IMR-90 (cell line): ENCODE measurements around the gene C5AR1. TPM values are rescaled to one million over a fixed set of nuclear protein-coding genes. Genes with fewer than 3 reads are reported as not detected.

ENCODE experiments used
- ATAC-seq: fragments of 200-7000 bp; cut with Tn5 transposase; 2 replicates; pipeline ENCODE4 v1.9.1; 2020; ENCODE audit warnings: low read depth, mild to moderate bottlenecking, moderate library complexity
- BruUV-seq: library from RNA; stranded (reverse); fragments of 400-500 nt; replicated peaks from 2 replicates; lab custom pipeline; 2021; lab: Mats Ljungman, UMichigan
- CTCF ChIA-PET: fragments of 300-600 bp; formaldehyde crosslinking; extraction: SDS; loops from one replicate; lab custom pipeline; 2021; ENCODE audit warnings: antibody characterized with exemption; lab: Yijun Ruan, JAX
- POLR2A ChIA-PET: fragments of 300-600 bp; sonication (Branson Sonifier 250); formaldehyde crosslinking; loops from one replicate; lab custom pipeline; 2022; ENCODE audit warnings: antibody characterized with exemption; ENCODE audit not compliant: unreplicated experiment; lab: Charles Lee
- DNase-seq: peaks from one replicate; pipeline ENCODE4 v3.0.0; 2013
- H2AFZ ChIP-seq: replicated peaks from 2 replicates; pipeline ENCODE3; 2013; ENCODE audit warnings: low read length, mild to moderate bottlenecking; ENCODE audit not compliant: poor library complexity
- H2AK5ac ChIP-seq: 2 replicates; pipeline ENCODE4 v1.6.1; 2013; ENCODE audit warnings: low read depth, low read length, inconsistent platforms
- H2AK9ac ChIP-seq: replicated peaks from 2 replicates; pipeline ENCODE3; 2013; ENCODE audit warnings: mild to moderate bottlenecking, low read depth, low read length, moderate library complexity; ENCODE audit not compliant: poor library complexity
- H2BK120ac ChIP-seq: 2 replicates; pipeline ENCODE4 v1.6.1; 2013; ENCODE audit warnings: low read depth, low read length, inconsistent platforms
- H2BK15ac ChIP-seq: 3 replicates; pipeline ENCODE4 v1.6.1; 2013; ENCODE audit warnings: low read depth, low read length, inconsistent platforms
- H2BK20ac ChIP-seq: 2 replicates; pipeline ENCODE4 v1.6.1; 2013; ENCODE audit warnings: low read depth, mild to moderate bottlenecking, inconsistent platforms, low read length, moderate library complexity
- H2BK5ac ChIP-seq: 2 replicates; pipeline ENCODE4 v1.6.1; 2013; ENCODE audit warnings: mild to moderate bottlenecking, low read depth, low read length, inconsistent platforms; ENCODE audit not compliant: poor library complexity, severe bottlenecking
- H3K14ac ChIP-seq: replicated peaks from 2 replicates; pipeline ENCODE4 v1.6.1; 2013; ENCODE audit warnings: low read depth, low read length, inconsistent platforms
- H3K18ac ChIP-seq: 2 replicates; pipeline ENCODE4 v1.6.1; 2013; ENCODE audit warnings: low read depth, low read length, control low read depth
- H3K23ac ChIP-seq: 2 replicates; pipeline ENCODE4 v1.6.1; 2013; ENCODE audit warnings: low read depth, low read length, inconsistent platforms
- H3K27ac ChIP-seq: 2 replicates; pipeline ENCODE4 v1.5.1; 2013; ENCODE audit warnings: mild to moderate bottlenecking, control low read depth, low read length; ENCODE audit not compliant: insufficient read depth
- H3K27me3 ChIP-seq: 2 replicates; pipeline ENCODE4 v1.6.1; 2013; ENCODE audit warnings: low read length; ENCODE audit not compliant: control insufficient read depth, insufficient read depth
- H3K36me3 ChIP-seq: 2 replicates; pipeline ENCODE4 v1.6.1; 2013; ENCODE audit warnings: low read length, mixed read lengths; ENCODE audit not compliant: control insufficient read depth, insufficient read depth
- H3K4ac ChIP-seq: 2 replicates; pipeline ENCODE4 v1.6.1; 2013; ENCODE audit warnings: low read depth, low read length, inconsistent platforms
- H3K4me1 ChIP-seq: 2 replicates; pipeline ENCODE4 v1.6.1; 2013; ENCODE audit warnings: low read length, mixed read lengths; ENCODE audit not compliant: control insufficient read depth, insufficient read depth
- H3K4me2 ChIP-seq: 2 replicates; pipeline ENCODE4 v1.6.1; 2013; ENCODE audit warnings: low read depth, mild to moderate bottlenecking, control low read depth, low read length, moderate library complexity
- H3K4me3 ChIP-seq: 2 replicates; pipeline ENCODE4 v1.5.1; 2013; ENCODE audit warnings: low read depth, mild to moderate bottlenecking, control low read depth, low read length, moderate library complexity; ENCODE audit not compliant: insufficient read depth
- H3K56ac ChIP-seq: 2 replicates; pipeline ENCODE4 v1.6.1; 2013; ENCODE audit warnings: low read length, inconsistent platforms; ENCODE audit not compliant: insufficient read depth; ENCODE audit errors: extremely low read depth
- H3K79me1 ChIP-seq, 2 experiments: 2 replicates each; pipeline ENCODE4 v1.6.1; 2013; ENCODE audit warnings: low read length in 2 of 2, inconsistent platforms in 1 of 2, low read depth in 1 of 2
- H3K9ac ChIP-seq: 2 replicates; pipeline ENCODE4 v1.6.1; 2013; ENCODE audit warnings: low read depth, low read length, control low read depth
- H3K9me1 ChIP-seq: 2 replicates; pipeline ENCODE4 v1.6.1; 2013; ENCODE audit warnings: low read length, inconsistent platforms; ENCODE audit not compliant: insufficient read depth
- H3K9me3 ChIP-seq: 2 replicates; pipeline ENCODE4 v1.6.1; 2013; ENCODE audit warnings: low read length; ENCODE audit not compliant: control insufficient read depth, insufficient read depth
- H4K20me1 ChIP-seq: 2 replicates; pipeline ENCODE4 v1.6.1; 2013; ENCODE audit warnings: low read length, inconsistent platforms; ENCODE audit not compliant: insufficient read depth
- H4K5ac ChIP-seq: 2 replicates; pipeline ENCODE4 v1.6.1; 2013; ENCODE audit warnings: mild to moderate bottlenecking, low read depth, low read length, control low read depth
- H4K8ac ChIP-seq, 2 experiments: 2 replicates each; pipeline ENCODE4 v1.6.1; 2013; ENCODE audit warnings: low read depth in 2 of 2, low read length in 2 of 2, control low read depth in 1 of 2, inconsistent platforms in 1 of 2
- H4K91ac ChIP-seq: 2 replicates; pipeline ENCODE4 v1.6.1; 2013; ENCODE audit warnings: low read depth, low read length, inconsistent platforms; ENCODE audit not compliant: insufficient read depth
- CEBPB ChIP-seq: IDR thresholded peaks from 2 replicates; pipeline ENCODE4 v1.6.1; 2012; ENCODE audit warnings: low read depth, low read length, improper control_type of control experiment
- MAZ ChIP-seq: IDR thresholded peaks from 2 replicates; pipeline ENCODE4 v1.6.1; 2012; ENCODE audit warnings: low read depth, mild to moderate bottlenecking, low read length, improper control_type of control experiment, moderate library complexity, borderline replicate concordance
- WGBS, 2 experiments: methylation state at CpG; one replicate each; pipeline versions ENCODE4 v1.1.5 to v1.1.7; 2013; ENCODE audit warnings: missing lambda C conversion rate in 2 of 2; ENCODE audit not compliant: insufficient read length in 1 of 2; ENCODE audit errors: extremely low coverage in 2 of 2; 5-methylcytosine and 5-hydroxymethylcytosine counted together
- dilution Hi-C: fragments of 300-500 bp; cut with HindIII; formaldehyde crosslinking; loops from one replicate; pipeline ENCODE4 v1.14.3; 2018; ENCODE audit warnings: low sequenced_read_pairs; ENCODE audit not compliant: unreplicated experiment
- in situ Hi-C: fragments of 300-500 bp; cut with MboI; formaldehyde crosslinking; loops from 3 replicates; pipeline ENCODE4 v1.14.3; 2019; ENCODE audit warnings: low sequenced_read_pairs, inconsistent platforms, mixed read lengths
- intact Hi-C: fragments of 100-400 bp; cut with micrococcal nuclease; formaldehyde crosslinking; loops from 2 replicates; pipeline ENCODE4 v1.10.0; 2022
- polyA plus RNA-seq, 3 experiments: library from polyadenylated mRNA; depleted of rRNA; stranded (reverse); fragments of >200 nt; gene quantifications; 2 replicates each; pipeline ENCODE4 v1.2.3, GENCODE V29; 2012; ENCODE audit warnings: low replicate concordance in 1 of 3
- total RNA-seq: library from RNA; depleted of rRNA; stranded (reverse); fragments of >200 nt; gene quantifications from 2 replicates; pipeline ENCODE4 v1.2.3, GENCODE V29; 2012

C5AR1 gene
- total and polyA plus RNA-seq, 2 of the 4 experiments (the other 2 are of a cell fraction) = under 0.01 to 1.0 TPM

GRCh38 chr19:47310819-47311218, 1.2 kb downstream of the C5AR1 start:
- no peak overlapping the region for H2BK15ac ChIP-seq
- H2AK5ac ChIP-seq = no peak overlapping the region
- H3K14ac ChIP-seq = no peak overlapping the region
- no peak overlapping the region for H4K8ac ChIP-seq
- no peak overlapping the region for H2BK120ac ChIP-seq
- 70% methylated on average over 2 of the region's 5 CpGs; no CpG with 5 or more reads in 1 of the 2 experiments for WGBS, 2 experiments
- in situ Hi-C loops = no loop called here
- H3K4me3 ChIP-seq = no peak overlapping the region
- H3K9me3 ChIP-seq = no peaks in the 10 kb centered on the region
- H2AFZ ChIP-seq = peak overlapping the region; percentile 1
- no TSS peak for BruUV-seq
- H3K4me1 ChIP-seq = 0 out of 2 replicates have a peak, but pooled peaks cover 2% of the 10 kb centered on the region
- no peak overlapping the region for H3K9ac ChIP-seq
- H2BK5ac ChIP-seq = no peak overlapping the region
- no peaks in the 10 kb centered on the region for H4K20me1 ChIP-seq
- dilution Hi-C loops = no loop called here
- no peaks in the 10 kb centered on the region for H3K79me1 ChIP-seq
- TF ChIP-seq CEBPB (peak; percentile 52; the same call in 1 of the 2 replicates), MAZ (no peak)
- ChIA-PET CTCF (interaction anchor here (0.6 kb wide), 1 partner anchor 27 kb away, joined by 4 read pairs; no protein-coding TSS in a partner anchor), POLR2A (no interaction called here)
- no peak overlapping the region for H4K91ac ChIP-seq
- 0 out of 2 replicates have a peak, but pooled peaks cover 4% of the 10 kb centered on the region for H3K9me1 ChIP-seq
- no peak overlapping the region for H3K18ac ChIP-seq
- H4K5ac ChIP-seq = no peak overlapping the region
- intact Hi-C loops = no loop called here
- no peak for ATAC-seq
- no peak overlapping the region for H3K27ac ChIP-seq
- no peaks in the 10 kb centered on the region for H3K27me3 ChIP-seq
- no peak overlapping the region for H3K4me2 ChIP-seq
- H2BK20ac ChIP-seq = no peak overlapping the region
- H2AK9ac ChIP-seq = no peak overlapping the region
- H3K56ac ChIP-seq = no peak overlapping the region
- DNase-seq = peak; percentile 21
- H3K36me3 ChIP-seq = no peaks in the 10 kb centered on the region
- H3K4ac ChIP-seq = no peak overlapping the region
- no peak overlapping the region for H3K23ac ChIP-seq
